HEK293T (cell line): ENCODE data around the gene CARD14.

Source experiments
- ARNT ChIP-seq: fragments of 450-650 bp; IDR thresholded peaks from 2 replicates; pipeline ENCODE4 v1.6.1; 2017; ENCODE audit warnings: mild to moderate bottlenecking
- BHLHE40 ChIP-seq: fragments of 450-650 bp; IDR thresholded peaks from 2 replicates; pipeline ENCODE4 v1.6.1; 2016; ENCODE audit warnings: mild to moderate bottlenecking, moderate library complexity, borderline replicate concordance
- ELF4 ChIP-seq: fragments of 450-650 bp; IDR thresholded peaks from 2 replicates; pipeline ENCODE4 v1.6.1; 2017; ENCODE audit warnings: antibody characterized with exemption
- FOXA1 ChIP-seq: fragments of 450-650 bp; IDR thresholded peaks from 2 replicates; pipeline ENCODE4 v1.6.1; 2016; ENCODE audit warnings: mild to moderate bottlenecking
- FOXM1 ChIP-seq: fragments of 450-650 bp; IDR thresholded peaks from 2 replicates; pipeline ENCODE4 v1.6.1; 2017; ENCODE audit warnings: mild to moderate bottlenecking, borderline replicate concordance
- HDGF ChIP-seq: fragments of 450-650 bp; IDR thresholded peaks from 2 replicates; pipeline ENCODE4 v1.6.1; 2017; ENCODE audit warnings: antibody characterized with exemption, borderline replicate concordance
- LEF1 ChIP-seq: fragments of 450-650 bp; IDR thresholded peaks from 2 replicates; pipeline ENCODE4 v1.6.1; 2017; ENCODE audit warnings: mild to moderate bottlenecking, borderline replicate concordance
- NFRKB ChIP-seq: fragments of 450-650 bp; IDR thresholded peaks from 2 replicates; pipeline ENCODE4 v1.6.1; 2016; ENCODE audit warnings: mild to moderate bottlenecking, moderate library complexity
- SP1 ChIP-seq: fragments of 450-650 bp; IDR thresholded peaks from 2 replicates; pipeline ENCODE4 v1.6.1; 2017
- SUZ12 ChIP-seq: fragments of 450-650 bp; IDR thresholded peaks from 2 replicates; pipeline ENCODE4 v1.6.1; 2016; ENCODE audit warnings: mild to moderate bottlenecking
- TARDBP ChIP-seq: fragments of 450-650 bp; IDR thresholded peaks from 2 replicates; pipeline ENCODE4 v1.6.1; 2016
- ZNF384 ChIP-seq: fragments of 450-650 bp; IDR thresholded peaks from 2 replicates; pipeline ENCODE4 v1.6.1; 2016
- TF ChIP-seq, protein P1 (sequence below): fragments of 450-650 bp; IDR thresholded peaks from 2 replicates; pipeline ENCODE4 v1.6.1; 2016

DNA sequence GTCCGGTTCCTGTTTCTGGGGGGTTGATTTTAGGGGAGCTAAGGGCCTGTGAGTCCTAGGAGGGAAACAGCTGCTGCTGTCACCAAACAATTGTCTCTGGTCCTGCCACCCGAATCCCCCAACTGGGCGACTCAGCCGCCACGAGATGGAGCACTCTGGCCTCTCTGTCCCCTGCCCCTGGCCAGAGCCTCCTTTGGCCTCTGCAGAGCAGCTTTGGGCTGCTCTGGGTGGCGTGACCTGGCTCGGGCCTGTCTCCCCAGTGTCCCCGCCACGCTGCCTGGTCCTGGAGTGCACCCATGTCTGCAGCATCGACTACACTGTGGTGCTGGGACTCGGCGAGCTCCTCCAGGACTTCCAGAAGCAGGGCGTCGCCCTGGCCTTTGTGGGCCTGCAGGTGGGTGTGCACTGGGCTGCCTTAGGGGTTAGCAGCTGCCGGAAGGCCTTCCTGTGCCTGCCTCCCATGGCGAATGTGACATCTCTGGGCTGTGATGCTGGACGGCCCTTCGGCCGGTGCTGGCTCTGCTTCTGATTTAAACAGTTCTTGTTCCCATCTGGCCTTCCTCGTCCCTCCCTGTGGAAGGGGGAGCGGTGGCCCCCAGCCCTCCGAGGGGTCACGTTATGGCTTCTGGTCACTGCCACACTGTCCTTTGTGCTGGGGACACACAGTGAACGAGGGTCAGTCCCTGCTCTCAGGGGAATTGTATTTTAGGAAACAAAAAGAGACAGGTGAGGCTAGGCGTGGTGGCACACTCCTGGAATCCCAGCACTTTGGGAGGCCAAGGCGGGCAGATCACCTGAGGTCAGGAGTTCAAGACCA is 79.3 kb downstream of the CARD14 start:
- TF ChIP-seq FOXA1 (no peak), HDGF (no peak), SUZ12 (no peak), FOXM1 (no peak), LEF1 (no peak), ARNT (no peak), ZNF384 (no peak), SP1 (no peak), BHLHE40 (no peak), TARDBP (no peak), ELF4 (no peak), NFRKB (no peak)
- TF ChIP-seq, protein P1, sequence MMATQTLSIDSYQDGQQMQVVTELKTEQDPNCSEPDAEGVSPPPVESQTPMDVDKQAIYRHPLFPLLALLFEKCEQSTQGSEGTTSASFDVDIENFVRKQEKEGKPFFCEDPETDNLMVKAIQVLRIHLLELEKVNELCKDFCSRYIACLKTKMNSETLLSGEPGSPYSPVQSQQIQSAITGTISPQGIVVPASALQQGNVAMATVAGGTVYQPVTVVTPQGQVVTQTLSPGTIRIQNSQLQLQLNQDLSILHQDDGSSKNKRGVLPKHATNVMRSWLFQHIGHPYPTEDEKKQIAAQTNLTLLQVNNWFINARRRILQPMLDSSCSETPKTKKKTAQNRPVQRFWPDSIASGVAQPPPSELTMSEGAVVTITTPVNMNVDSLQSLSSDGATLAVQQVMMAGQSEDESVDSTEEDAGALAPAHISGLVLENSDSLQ, result no peak
